HG03442 (cell line): ENCODE data around the gene CEP170B.

ENCODE experiments used
- ATAC-seq: cut with Tn5 transposase; IDR thresholded peaks from one replicate; pipeline ENCODE4 v1.9.1; 2021; ENCODE audit warnings: mild to moderate bottlenecking, moderate library complexity; ENCODE audit not compliant: unreplicated experiment

CEP170B gene

DNA sequence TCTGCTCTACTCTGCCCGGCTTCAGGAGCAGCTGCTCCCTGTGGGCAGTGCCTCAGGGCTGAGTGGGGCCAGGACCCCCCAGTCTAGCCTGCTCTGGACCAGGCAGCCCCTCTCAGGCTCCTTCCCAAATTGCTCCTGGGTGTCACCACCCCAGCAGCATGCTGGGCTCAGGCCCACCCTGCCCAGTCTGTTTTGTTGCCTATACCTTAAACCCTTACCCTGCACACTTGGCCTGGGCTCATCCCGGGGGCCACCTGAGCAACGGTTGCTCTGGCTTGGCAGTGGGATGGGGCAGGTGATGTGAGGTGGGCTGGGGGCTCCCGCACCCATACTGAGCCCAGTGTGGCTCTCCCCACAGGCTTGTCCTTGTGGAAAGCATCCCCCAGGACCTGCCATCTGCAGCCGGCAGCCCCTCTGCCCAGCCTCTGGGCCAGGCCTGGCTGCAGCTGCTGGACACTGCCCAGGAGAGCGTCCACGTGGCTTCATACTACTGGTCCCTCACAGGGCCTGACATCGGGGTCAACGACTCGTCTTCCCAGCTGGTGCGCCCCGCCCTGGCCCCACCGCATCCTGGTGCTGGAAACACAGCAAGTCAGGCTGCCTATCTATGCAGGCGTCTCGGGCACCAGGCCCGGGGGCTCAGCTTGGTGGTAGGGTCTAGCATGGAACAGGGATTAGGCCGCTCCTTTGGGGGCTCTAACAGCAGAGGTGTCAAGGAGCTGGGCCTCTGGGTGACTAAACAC is 63.5 kb downstream of the CEP170B start:
- ATAC-seq: no peak

- ATAC-seq: no peak
Measured at GRCh38 chr14:104929268-104930230, 64.5 kb downstream of the CEP170B start.

- no peak for ATAC-seq
Measured at GRCh38 chr14:104930526-104931303, 65.6 kb downstream of the CEP170B start.

- no peak for ATAC-seq
Measured at GRCh38 chr14:104931304-104931770, 66.3 kb downstream of the CEP170B start.

GRCh38 chr14:104931771-104932675 is 67.0 kb downstream of the CEP170B start:
- ATAC-seq: no peak

DNA sequence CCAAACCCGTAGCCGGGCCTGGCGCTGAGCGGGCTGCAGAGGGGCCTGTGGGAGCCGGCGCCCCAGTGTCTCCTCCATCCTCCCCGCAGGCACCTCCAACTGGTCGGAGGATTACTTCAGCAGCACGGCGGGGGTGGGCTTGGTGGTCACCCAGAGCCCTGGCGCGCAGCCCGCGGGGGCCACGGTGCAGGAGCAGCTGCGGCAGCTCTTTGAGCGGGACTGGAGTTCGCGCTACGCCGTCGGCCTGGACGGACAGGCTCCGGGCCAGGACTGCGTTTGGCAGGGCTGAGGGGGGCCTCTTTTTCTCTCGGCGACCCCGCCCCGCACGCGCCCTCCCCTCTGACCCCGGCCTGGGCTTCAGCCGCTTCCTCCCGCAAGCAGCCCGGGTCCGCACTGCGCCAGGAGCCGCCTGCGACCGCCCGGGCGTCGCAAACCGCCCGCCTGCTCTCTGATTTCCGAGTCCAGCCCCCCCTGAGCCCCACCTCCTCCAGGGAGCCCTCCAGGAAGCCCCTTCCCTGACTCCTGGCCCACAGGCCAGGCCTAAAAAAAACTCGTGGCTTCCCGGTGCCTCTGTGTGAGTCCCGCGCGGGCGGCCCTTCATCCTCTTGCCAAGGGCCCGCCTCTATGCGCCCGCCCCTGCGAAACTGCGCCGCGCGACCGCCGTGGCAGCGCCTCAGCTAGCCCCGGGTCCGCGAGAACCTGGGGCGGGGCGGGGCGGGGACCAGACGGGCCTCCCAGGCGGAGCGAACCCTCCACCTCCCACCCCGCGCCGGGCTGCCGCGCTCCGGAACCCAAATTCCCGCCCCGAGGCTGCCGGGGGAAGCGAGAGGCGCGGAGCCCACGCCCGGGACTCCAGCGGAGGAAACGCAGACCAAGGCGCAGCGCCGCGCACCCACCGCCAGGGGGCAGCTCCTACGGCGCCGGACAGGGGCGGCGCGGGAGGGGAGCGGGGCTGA is 67.9 kb downstream of the CEP170B start:
- ATAC-seq: peak; percentile 60

DNA sequence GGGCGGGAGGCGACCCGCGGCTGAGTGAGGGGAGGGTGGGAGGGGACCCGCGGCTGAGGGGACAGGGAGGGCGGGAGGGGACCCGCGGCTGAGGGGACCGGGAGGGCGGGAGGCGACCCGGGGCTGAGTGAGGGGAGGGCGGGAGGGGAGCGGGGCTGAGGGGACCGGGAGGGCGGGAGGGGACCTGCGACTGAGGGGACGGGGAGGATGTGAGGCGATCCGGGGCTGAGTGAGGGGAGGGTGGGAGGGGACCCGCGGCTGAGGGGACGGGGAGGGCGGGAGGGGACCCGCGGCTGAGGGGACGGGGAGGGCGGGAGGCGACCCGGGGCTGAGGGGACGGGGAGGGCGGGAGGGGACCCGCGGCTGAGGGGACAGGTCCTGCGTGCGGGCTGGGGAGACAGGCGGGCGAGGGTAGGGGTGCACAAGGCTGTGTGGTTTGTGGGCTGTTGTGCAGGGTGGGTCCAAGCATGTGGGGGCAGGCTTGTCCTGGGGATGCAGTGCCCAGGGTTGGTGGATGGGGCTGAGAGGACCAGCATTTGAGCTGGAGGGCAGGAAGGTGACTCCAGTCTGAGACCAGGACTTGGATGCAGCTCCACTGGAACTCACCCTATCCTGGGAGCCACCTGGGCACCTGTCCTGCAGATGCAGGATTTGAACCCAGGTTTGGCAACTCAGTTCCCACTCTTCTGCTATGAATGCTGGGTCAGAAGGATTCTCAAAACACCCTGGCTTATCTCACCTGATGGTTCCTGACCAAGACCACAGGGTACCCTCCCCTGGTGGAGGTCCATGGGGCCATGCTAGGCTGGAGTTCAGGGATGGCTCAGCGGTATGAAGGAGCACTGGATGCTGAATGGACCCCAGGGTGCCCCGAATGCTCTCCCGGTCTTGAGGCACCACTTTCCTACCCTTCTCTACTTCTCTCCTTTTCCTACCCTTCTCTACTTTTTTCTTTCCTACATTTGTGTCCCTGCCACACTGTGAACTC is 69.0 kb downstream of the CEP170B start:
- no peak for ATAC-seq

DNA sequence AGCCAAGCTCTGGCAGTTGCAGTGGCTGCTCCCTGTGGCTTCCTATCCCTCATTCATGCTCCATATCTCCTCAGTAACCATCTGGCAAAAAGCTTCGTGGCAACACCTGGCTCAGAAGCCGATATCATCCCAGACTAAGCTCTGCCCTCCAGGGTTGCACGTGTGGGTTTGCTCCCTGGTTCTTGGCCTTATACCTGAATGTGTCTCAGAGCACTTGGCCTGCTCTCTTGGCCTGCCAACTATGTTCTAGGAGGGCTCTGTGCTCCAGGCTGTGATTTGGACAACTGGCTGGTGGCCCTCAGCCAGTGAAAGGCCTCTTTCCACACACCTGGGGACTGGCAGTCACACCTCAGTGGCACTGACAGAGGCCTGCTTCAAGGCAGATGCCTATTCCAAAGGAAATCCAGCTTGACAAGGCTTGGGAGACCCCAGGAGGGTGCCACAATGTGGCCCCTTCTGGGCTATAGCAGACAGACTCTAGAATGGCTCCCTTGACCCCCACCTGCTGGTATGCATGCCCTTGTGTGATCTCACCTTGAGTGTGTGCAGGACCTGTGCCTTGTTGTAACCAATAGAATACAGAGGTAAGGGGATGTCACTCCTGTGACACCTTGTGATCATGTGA is 70.1 kb downstream of the CEP170B start:
- ATAC-seq: no peak

DNA sequence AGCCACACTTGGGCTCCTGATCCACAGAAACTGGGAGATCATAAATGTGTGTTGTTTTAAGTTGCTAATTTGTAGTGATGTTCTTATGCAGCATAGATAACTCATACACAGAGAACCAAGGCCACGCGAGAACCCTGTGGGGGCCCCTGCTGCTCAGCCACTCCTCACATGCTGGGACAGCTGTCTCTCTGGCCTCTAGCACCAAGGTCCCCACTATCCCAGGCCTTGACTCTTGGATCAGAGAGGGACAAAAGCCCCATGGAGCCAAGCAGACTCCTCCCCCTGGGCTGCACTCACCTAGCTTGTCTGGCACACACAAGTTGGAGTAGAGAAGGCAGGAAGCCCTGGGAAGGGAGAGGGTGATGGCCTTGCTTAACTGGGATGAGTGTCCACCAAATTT is 70.9 kb downstream of the CEP170B start:
- ATAC-seq: no peak

- no peak for ATAC-seq
Measured at GRCh38 chr14:104936361-104937155, 71.5 kb downstream of the CEP170B start.

DNA sequence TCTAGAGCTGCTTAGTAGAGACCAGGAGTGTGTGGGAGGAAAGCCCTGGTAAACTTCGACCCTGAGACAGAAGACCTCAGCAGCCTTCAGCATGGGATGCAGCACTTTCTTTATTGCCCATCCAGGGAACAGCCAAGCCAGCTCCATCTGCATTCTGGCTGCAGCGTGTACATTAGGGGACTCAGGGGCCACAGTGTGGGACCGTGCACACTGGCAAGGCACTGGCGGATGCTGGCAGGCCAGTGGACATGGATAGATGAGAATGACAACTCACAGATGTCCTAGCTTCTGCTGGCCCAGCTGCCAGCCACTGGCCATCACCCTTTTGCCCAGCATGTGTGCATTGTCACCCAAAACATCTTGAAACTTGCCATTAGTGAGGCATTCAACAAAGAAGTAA is 72.1 kb downstream of the CEP170B start:
- no peak for ATAC-seq

DNA sequence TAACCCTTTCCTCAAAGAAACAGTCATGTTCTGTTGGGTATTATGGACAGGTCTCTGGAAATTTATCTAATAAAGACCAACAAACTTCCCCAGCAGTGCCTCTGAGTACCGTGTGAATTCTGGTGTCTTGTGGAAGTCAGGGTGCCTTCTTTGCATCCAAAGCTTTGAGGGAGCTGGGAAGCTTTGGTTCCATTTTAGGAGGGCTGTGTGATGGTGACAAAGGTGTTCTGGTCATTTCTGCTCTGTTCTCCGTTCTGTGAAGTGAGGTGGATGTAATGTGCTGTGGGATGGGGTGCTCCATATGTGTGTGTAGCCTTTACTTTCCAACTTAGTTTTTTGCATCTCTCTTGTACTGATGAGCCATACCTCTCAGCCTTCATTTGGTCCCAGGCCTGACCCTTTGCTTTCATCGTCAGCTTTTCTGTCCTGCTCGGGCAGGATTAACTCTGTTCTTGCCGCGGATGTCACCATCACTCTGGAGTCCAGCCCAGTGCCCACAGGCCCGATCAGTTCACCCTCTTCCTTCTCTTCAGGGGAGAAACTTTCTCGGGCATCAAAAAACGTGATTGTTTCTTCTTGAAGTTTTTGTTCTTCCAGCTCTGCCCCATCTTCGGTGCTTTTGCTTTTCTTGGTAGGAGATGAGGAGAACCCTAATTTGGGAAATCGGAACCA is 72.8 kb downstream of the CEP170B start:
- ATAC-seq: no peak

GRCh38 chr14:104938436-104938835 is 73.4 kb downstream of the CEP170B start:
- ATAC-seq: no peak

DNA sequence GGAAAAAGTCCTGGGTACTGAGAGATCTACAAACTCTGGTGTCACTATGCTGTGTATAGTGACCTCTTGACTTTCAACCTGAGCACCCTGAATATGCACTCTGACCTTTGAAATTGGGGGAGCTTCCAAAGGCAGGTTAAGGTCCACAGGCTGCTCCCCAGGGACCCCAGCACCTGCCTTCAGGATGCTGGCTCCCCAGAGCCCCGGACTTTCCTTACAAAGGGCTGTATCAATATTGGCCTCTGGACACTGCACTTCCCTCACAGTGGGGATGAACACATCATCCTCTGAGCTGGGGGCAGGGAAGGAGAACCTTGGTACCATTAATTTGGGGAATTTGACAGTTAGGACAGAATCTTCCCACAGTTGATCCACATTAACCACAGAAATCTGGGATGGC is 73.9 kb downstream of the CEP170B start:
- ATAC-seq: no peak

DNA sequence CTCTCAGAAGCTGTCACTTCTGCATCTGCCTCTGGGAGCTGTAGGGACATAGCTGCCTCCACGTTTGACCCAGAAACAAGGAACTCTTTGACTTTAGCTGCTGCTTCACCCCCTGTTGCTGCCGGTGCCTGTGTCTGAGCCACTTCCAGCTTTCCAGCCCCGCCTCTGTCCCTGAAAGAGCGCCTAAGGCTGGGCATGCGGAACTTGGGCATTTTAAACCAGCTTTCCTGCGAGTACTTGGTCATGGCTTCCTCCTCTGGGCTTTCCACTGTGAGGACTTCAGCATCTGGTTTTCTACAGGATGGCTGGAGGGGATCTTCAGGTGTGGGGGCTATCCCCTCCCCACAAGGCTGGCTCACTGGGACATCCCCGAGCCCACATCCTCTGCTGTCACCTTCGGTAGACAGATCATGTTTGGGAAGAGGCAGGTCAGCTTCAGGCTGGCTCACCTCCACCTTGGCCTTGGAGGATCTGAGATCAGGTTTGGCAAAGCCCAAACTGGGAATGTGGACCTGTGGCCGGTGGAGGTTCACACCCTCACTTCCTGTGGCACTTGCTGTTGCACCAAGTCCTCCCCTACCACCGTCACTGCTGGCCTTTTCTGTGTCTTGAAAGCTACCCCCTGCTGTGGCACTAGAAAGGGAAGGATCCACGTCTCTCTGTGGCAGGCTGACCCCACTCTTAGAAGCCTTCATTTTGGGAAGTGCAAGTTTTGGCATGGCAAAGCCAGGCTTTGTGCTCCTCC is 74.8 kb downstream of the CEP170B start:
- no peak for ATAC-seq
